ENCODE measurements around the gene H2BK1. TPM values are rescaled to one million over a fixed set of nuclear protein-coding genes. Genes with fewer than 3 reads are reported as not detected.

H2BK1 gene
- polyA plus RNA-seq, 1 donor (not counting 4 experiments of a cell fraction or from before 2014, with no cell fraction given) = not detected

DNA sequence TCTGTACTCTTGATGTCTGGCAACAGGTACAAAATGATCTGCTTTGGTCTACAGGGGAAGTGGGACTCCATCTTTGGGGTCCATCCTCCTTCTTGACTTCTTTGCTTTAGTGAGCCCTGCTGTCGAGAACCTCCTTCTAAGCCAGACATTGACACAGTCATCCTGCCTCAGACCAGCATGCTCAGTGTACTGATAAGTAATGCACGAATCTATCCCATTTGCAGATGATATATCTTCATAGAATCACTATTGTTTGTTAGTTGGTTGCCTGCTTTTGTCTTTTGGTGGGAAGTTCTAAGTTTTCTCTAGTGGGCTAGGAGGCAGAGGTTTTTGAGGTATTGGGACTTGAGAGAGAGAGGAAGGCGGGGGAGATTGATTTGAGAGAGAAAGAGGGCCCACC, 8.9 kb downstream of the H2BK1 start:
- no peaks in the 10 kb centered on the region for H4K20me1 ChIP-seq (ENCODE audit: control insufficient read depth, extremely low read depth, insufficient read depth, low read length)
- H3K9me3 ChIP-seq (ENCODE audit: control insufficient read depth, low read depth, low read length) = no peaks in the 10 kb centered on the region
- H3K27me3 ChIP-seq (ENCODE audit: control insufficient read depth, extremely low read depth, insufficient read depth, low read length) = peaks cover 63% of the 10 kb centered on the region
- H3K79me2 ChIP-seq (ENCODE audit: control insufficient read depth, insufficient read depth, low read length) = no peaks in the 10 kb centered on the region
- H3K4me1 ChIP-seq (ENCODE audit: control insufficient read depth, extremely low read depth, insufficient read depth, low read length) = no peaks in the 10 kb centered on the region
- H2AFZ ChIP-seq (ENCODE audit: control insufficient read depth, low read length) = no peak overlapping the region
- FAIRE-seq (no peak), DNase-seq (ENCODE audit: low read depth, low spot score) (no peak)
- H3K36me3 ChIP-seq (ENCODE audit: control insufficient read depth in 2 of 2, extremely low read depth in 1 of 2, insufficient read depth in 2 of 2, low read length in 2 of 2) = no peaks in the 10 kb centered on the region
- no peak overlapping the region for H3K9ac ChIP-seq (ENCODE audit: control insufficient read depth, extremely low read depth, insufficient read depth, low read length)
- TF ChIP-seq EZH2 (IDR thresholded peaks at IDR 0.05; ENCODE audit: low read length) = no peak
- TF ChIP-seq CTCF (optimal IDR thresholded peaks at IDR 0.05 in 1 of 3, IDR thresholded peaks at IDR 0.05 in 1 of 3, conservative IDR thresholded peaks at IDR 0.05 in 1 of 3; ENCODE audit: extremely low read depth in 1 of 3, insufficient read depth in 2 of 3, low read length in 3 of 3) = no peak
- no peaks in the 10 kb centered on the region for H3K9me1 ChIP-seq (ENCODE audit: control insufficient read depth, extremely low read depth, insufficient read depth, low read length)
- no peak overlapping the region for H3K4me3 ChIP-seq (ENCODE audit: control insufficient read depth in 2 of 3, extremely low read depth in 1 of 3, insufficient read depth in 2 of 3, low read depth in 1 of 3, low read length in 3 of 3)
- dilution Hi-C loops (cut with MboI; ENCODE audit: extremely low pct_ligation_motif_present, low sequenced_read_pairs) = no loop called here
- H3K27ac ChIP-seq (ENCODE audit: control insufficient read depth, insufficient read depth, low read length) = no peak overlapping the region
- H3K4me2 ChIP-seq (ENCODE audit: control insufficient read depth, extremely low read depth, insufficient read depth, low read depth, low read length) = no peak overlapping the region

DNA sequence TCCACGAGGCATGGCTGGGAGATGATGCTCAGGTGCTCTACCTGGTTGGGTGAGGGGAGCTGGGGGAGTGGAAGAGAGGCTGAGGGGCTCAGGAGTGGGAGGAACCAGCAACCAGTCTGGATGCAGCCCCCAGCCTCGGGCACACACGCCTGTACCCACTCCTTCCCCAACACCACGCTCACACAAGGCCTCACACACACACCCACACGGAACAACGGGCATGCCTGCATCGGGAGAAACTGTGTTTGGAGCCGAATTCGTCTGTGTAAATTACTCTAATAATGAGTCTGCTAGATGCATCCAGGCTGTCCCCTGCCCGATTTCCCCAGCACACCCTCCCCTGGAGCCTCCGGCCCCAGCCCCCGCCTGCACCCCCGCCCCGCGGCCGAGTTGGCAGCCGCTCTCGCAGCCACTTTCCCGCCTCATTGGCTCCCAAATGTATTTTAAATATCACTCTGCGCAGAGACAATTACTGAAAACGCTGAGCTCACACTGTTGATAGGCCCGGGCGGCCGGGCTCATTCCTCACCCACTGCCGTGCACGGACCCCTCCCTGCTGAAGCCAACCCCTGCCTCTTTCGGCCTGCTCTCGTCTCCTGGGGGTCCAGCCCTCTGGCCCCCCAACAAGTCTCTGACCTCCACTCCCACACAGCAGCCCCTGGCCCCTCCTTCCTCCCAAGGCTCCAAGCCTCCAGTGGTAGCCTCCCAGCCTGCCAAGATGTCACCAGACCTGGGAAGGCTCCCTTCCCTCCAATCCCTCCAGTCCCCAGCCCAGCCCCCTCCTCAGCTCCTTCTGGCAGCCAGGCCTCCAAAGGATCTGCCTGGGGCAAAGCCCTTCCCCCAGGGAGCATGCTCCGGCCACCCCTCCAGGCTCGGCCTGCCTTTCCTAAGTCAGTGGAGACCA, 11.1 kb downstream of the H2BK1 start:
- Histone ChIP-seq H3K27me3 (ENCODE audit: control insufficient read depth, extremely low read depth, insufficient read depth, low read length) (peaks cover 56% of the 10 kb centered on the region), H3K9me3 (ENCODE audit: control insufficient read depth, low read depth, low read length) (no peaks in the 10 kb centered on the region), H2AFZ (ENCODE audit: control insufficient read depth, low read length) (no peak overlapping the region), H3K9ac (ENCODE audit: control insufficient read depth, extremely low read depth, insufficient read depth, low read length) (no peak overlapping the region), H3K36me3 (ENCODE audit: control insufficient read depth in 2 of 2, extremely low read depth in 1 of 2, insufficient read depth in 2 of 2, low read length in 2 of 2) (no peaks in the 10 kb centered on the region), H3K4me3 (ENCODE audit: control insufficient read depth in 2 of 3, extremely low read depth in 1 of 3, insufficient read depth in 2 of 3, low read depth in 1 of 3, low read length in 3 of 3) (no peak overlapping the region), H3K27ac (ENCODE audit: control insufficient read depth, insufficient read depth, low read length) (no peak overlapping the region), H3K79me2 (ENCODE audit: control insufficient read depth, insufficient read depth, low read length) (no peaks in the 10 kb centered on the region), H3K4me1 (ENCODE audit: control insufficient read depth, extremely low read depth, insufficient read depth, low read length) (no peaks in the 10 kb centered on the region), H4K20me1 (ENCODE audit: control insufficient read depth, extremely low read depth, insufficient read depth, low read length) (no peaks in the 10 kb centered on the region), H3K4me2 (ENCODE audit: control insufficient read depth, extremely low read depth, insufficient read depth, low read depth, low read length) (no peak overlapping the region), H3K9me1 (ENCODE audit: control insufficient read depth, extremely low read depth, insufficient read depth, low read length) (no peaks in the 10 kb centered on the region)
- dilution Hi-C loops (cut with MboI; ENCODE audit: extremely low pct_ligation_motif_present, low sequenced_read_pairs) = no loop called here
- TF ChIP-seq EZH2 (IDR thresholded peaks at IDR 0.05; ENCODE audit: low read length) = no peak
- TF ChIP-seq CTCF (optimal IDR thresholded peaks at IDR 0.05 in 1 of 3, IDR thresholded peaks at IDR 0.05 in 1 of 3, conservative IDR thresholded peaks at IDR 0.05 in 1 of 3; ENCODE audit: extremely low read depth in 1 of 3, insufficient read depth in 2 of 3, low read length in 3 of 3) = no peak
- FAIRE-seq = no peak
- no peak for DNase-seq (ENCODE audit: low read depth, low spot score)
